A549 (cell line): Measurements from ENCODE around the gene C11orf65.

ENCODE experiments used
- CTCF ChIP-seq: fragments of >200 bp; sonication (Bioruptor Twin); formaldehyde crosslinking; IDR thresholded peaks from 3 replicates; pipeline ENCODE4 v1.5.1; 2016
- FOXS1 ChIP-seq: fragments of 250-450 bp; sonication (Bioruptor Pico); IDR thresholded peaks from 2 replicates; pipeline ENCODE4 v1.5.0; 2020; ENCODE audit warnings: mild to moderate bottlenecking, moderate library complexity
- HDAC2 ChIP-seq: fragments of 200-600 bp; sonication (generic); IDR thresholded peaks from 2 replicates; pipeline ENCODE4 v1.6.1; 2016
- HMGXB4 ChIP-seq: fragments of 250-450 bp; sonication (Bioruptor Pico); IDR thresholded peaks from 2 replicates; pipeline ENCODE4 v1.5.0; 2021; ENCODE audit warnings: mild to moderate bottlenecking, moderate library complexity, borderline replicate concordance
- KDM1A ChIP-seq: fragments of 200-600 bp; sonication (generic); IDR thresholded peaks from 2 replicates; pipeline ENCODE4 v1.6.1; 2016; ENCODE audit warnings: low read depth, mild to moderate bottlenecking
- MAX ChIP-seq: IDR thresholded peaks from 2 replicates; pipeline ENCODE4 v1.6.1; 2012
- MAZ ChIP-seq: fragments of 150-350 bp; IDR thresholded peaks from 2 replicates; pipeline ENCODE4 v1.6.1; 2014; ENCODE audit warnings: antibody characterized with exemption, low read depth, low read length, borderline replicate concordance
- NFE2L2 ChIP-seq: fragments of 150-350 bp; conservative IDR thresholded peaks from 2 replicates; pipeline ENCODE4 v1.6.1; 2014; ENCODE audit warnings: low read length
- NPAS2 ChIP-seq: fragments of 250-450 bp; sonication (Bioruptor Pico); IDR thresholded peaks from 2 replicates; pipeline ENCODE4 v1.8.0; 2022; ENCODE audit warnings: mild to moderate bottlenecking, moderate library complexity, borderline replicate concordance
- PHF8 ChIP-seq: fragments of 200-600 bp; sonication (generic); IDR thresholded peaks from 2 replicates; pipeline ENCODE4 v1.6.1; 2016; ENCODE audit warnings: low read depth, mild to moderate bottlenecking, antibody characterized with exemption, moderate library complexity, borderline replicate concordance
- RFX5 ChIP-seq: fragments of 450-650 bp; IDR thresholded peaks from 2 replicates; pipeline ENCODE4 v1.7.1; 2014; ENCODE audit warnings: antibody characterized with exemption, mild to moderate bottlenecking, moderate library complexity
- SMC3 ChIP-seq: fragments of >200 bp; sonication (Bioruptor Twin); formaldehyde crosslinking; IDR thresholded peaks from 3 replicates; pipeline ENCODE4 v1.6.1; 2018; ENCODE audit warnings: inconsistent platforms
- SREBF2 ChIP-seq: fragments of 450-650 bp; IDR thresholded peaks from 2 replicates; pipeline ENCODE4 v1.6.1; 2014; ENCODE audit warnings: mild to moderate bottlenecking, moderate library complexity

GRCh38 chr11:108370990-108371389, 96.3 kb downstream of the C11orf65 start:
- TF ChIP-seq MAX: no peak
- TF ChIP-seq CTCF: no peak
- no peak for TF ChIP-seq FOXS1 (CRISPR knock-in tag)
- TF ChIP-seq HMGXB4 (CRISPR knock-in tag): no peak
- no peak for TF ChIP-seq HDAC2
- no peak for TF ChIP-seq MAZ
- TF ChIP-seq SREBF2: no peak
- TF ChIP-seq NFE2L2: no peak
- TF ChIP-seq KDM1A: no peak
- no peak for TF ChIP-seq NPAS2 (CRISPR knock-in tag)
- no peak for TF ChIP-seq SMC3
- no peak for TF ChIP-seq PHF8
- TF ChIP-seq RFX5: no peak
